Testis (tissue), 3 donors: ENCODE data around the gene MYO7B. TPM values are rescaled to one million over a fixed set of nuclear protein-coding genes. Genes with fewer than 3 reads are reported as not detected.

Experiments
- DNase-seq: peaks from one replicate; pipeline ENCODE4 v3.0.0-alpha.2; 2019
- H3K27ac ChIP-seq, 2 donors: fragments of 200-600 bp; sonication (generic); one replicate each; pipeline ENCODE4 v1.5.1; 2019
- H3K27me3 ChIP-seq: fragments of 200-600 bp; sonication (generic); one replicate; pipeline ENCODE4 v1.5.1; 2019
- H3K36me3 ChIP-seq: fragments of 200-600 bp; sonication (generic); one replicate; pipeline ENCODE4 v1.5.1; 2017; ENCODE audit warnings: low read depth; ENCODE audit errors: missing control alignments
- H3K4me1 ChIP-seq: fragments of 200-600 bp; sonication (generic); one replicate; pipeline ENCODE4 v1.5.1; 2019
- H3K4me3 ChIP-seq, 2 donors: fragments of 200-600 bp; sonication (generic); one replicate each; pipeline ENCODE4 v1.5.1; 2017 to 2019
- H3K9me3 ChIP-seq: fragments of 200-600 bp; sonication (generic); one replicate; pipeline ENCODE4 v1.5.1; 2017
- POLR2A ChIP-seq: fragments of 450-650 bp; IDR thresholded peaks from one replicate; pipeline ENCODE4 v1.6.1; 2017; ENCODE audit warnings: antibody characterized with exemption, mild to moderate bottlenecking, moderate library complexity
- WGBS, 2 donors: methylation state at CpG; one replicate each; pipeline ENCODE4 v1.1.5; 2018; 5-methylcytosine and 5-hydroxymethylcytosine counted together
- intact Hi-C: fragments of 100-400 bp; cut with DNase I; formaldehyde crosslinking; loops from one replicate; pipeline ENCODE4 v1.15.1; 2023; ENCODE audit warnings: low total_unique reads
- polyA plus RNA-seq: library from polyadenylated mRNA; stranded (reverse); fragments of 350-450 nt; fragmentation: Illumina TruSeq; extraction: RNeasy Lipid Tissue Mini Kit (QIAGEN cat#74804); gene quantifications from one replicate; pipeline ENCODE4 v1.2.3, GENCODE V29; 2014; ENCODE audit warnings: low read depth, low replicate concordance; ENCODE audit not compliant: insufficient read depth
- total RNA-seq, 2 donors: library from RNA; depleted of rRNA; stranded (reverse); fragments of >200 nt; gene quantifications; one replicate each; pipeline ENCODE4 v1.2.3, GENCODE V29; 2016
- TF ChIP-seq, protein P1 (sequence below), 3 experiments: fragments of 450-650 bp in 2 of 3; fragments of 200-600 bp in 1 of 3; sonication (generic) in 1 of 3; IDR thresholded peaks; one replicate each; pipeline ENCODE4 v1.5.1; 2016 to 2019; ENCODE audit warnings: antibody characterized with exemption in 3 of 3, mild to moderate bottlenecking in 2 of 3, moderate library complexity in 1 of 3

Gene MYO7B
- total and polyA plus RNA-seq, 3 donors from 2014 or later, result 3.6 to 5.6 (median 4.2) TPM

DNA sequence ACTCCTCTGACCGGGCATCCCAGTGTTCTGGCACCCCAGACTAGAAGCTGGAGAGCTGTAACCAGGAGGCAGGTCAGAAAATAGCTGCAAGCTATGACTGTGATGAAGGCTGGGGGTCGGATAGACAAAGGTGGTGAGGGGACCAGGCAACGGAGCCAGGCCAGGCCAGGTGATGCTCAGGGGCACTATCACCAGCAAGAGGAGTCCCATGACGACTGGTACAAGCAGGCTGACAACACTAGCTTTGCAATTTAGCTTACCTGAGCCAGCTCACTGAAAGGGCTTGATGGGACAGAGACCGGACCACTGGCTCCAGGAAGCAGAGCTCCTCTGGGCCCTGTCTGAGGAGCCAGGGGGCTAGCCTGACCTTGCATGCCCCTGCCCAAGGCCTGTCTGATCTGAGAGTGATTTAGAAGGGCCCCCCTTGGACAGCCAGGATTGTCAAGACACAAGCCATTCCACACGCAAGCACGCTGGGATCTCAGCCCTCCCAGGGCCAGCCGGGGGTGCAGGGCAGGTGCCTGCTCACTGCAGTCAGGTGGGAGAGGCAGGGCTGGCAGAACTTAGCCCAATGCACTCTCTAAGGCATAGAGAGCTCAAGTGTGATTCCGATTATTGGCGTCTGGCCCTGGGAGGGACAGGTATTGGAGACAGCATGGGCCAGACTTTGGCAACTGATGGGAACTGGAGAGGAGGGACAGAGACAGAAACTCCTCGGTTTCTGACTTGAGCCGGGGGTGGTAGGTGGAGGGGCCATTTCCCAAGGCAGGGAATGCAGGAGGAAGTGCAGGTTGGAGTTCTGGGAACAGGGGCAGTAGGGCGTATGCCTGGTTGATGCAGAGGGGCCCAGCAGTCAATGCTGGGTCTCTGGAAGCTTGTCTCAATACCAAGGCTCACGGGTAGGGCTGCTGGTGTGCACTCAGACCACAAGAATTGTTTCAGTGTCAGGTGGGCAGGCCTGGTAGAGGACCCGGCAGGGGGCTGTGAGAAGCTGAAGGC, 47.7 kb downstream of the MYO7B start:
- no peak overlapping the region for H3K27ac ChIP-seq
- no peaks in the 10 kb centered on the region for H3K9me3 ChIP-seq
- no peak for TF ChIP-seq POLR2A
- TF ChIP-seq, protein P1, sequence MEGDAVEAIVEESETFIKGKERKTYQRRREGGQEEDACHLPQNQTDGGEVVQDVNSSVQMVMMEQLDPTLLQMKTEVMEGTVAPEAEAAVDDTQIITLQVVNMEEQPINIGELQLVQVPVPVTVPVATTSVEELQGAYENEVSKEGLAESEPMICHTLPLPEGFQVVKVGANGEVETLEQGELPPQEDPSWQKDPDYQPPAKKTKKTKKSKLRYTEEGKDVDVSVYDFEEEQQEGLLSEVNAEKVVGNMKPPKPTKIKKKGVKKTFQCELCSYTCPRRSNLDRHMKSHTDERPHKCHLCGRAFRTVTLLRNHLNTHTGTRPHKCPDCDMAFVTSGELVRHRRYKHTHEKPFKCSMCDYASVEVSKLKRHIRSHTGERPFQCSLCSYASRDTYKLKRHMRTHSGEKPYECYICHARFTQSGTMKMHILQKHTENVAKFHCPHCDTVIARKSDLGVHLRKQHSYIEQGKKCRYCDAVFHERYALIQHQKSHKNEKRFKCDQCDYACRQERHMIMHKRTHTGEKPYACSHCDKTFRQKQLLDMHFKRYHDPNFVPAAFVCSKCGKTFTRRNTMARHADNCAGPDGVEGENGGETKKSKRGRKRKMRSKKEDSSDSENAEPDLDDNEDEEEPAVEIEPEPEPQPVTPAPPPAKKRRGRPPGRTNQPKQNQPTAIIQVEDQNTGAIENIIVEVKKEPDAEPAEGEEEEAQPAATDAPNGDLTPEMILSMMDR (IDR thresholded peaks at IDR 0.05), result no peak
- no peaks in the 10 kb centered on the region for H3K27me3 ChIP-seq
- no peak overlapping the region for H3K4me3 ChIP-seq
- intact Hi-C loops, result no loop called here
- DNase-seq, result no peak
- H3K4me1 ChIP-seq, result no peaks in the 10 kb centered on the region
- 84 to 87% methylated on average over 15 of the region's 15 CpGs for WGBS, 2 donors
- no peaks in the 10 kb centered on the region for H3K36me3 ChIP-seq

DNA sequence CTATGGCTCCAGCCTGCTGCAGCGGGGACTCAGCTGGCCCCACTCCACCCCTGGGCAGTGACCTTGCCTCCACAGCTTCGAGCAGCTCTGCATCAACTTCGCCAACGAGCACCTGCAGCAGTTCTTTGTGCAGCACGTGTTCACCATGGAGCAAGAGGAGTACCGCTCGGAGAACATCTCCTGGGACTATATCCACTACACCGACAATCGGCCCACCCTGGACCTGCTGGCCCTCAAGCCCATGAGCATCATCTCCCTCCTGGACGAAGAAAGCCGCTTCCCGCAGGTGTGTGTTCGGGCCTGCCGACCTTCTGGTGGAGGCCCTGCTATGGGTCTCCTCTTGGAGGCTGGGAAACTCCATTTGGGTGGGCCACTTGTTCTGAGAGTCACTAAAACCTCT, 48.6 kb downstream of the MYO7B start:
- H3K27me3 ChIP-seq, result no peaks in the 10 kb centered on the region
- no peak overlapping the region for H3K4me3 ChIP-seq
- no peaks in the 10 kb centered on the region for H3K36me3 ChIP-seq
- no peak for DNase-seq
- H3K9me3 ChIP-seq, result no peaks in the 10 kb centered on the region
- intact Hi-C loops, result no loop called here
- TF ChIP-seq POLR2A, result no peak
- TF ChIP-seq, protein P1 (IDR thresholded peaks at IDR 0.05), result no peak
- H3K4me1 ChIP-seq, result no peaks in the 10 kb centered on the region
- WGBS, 2 donors, result 91 to 96% methylated on average over 10 to 14 of the region's 14 CpGs
- H3K27ac ChIP-seq, result no peak overlapping the region

DNA sequence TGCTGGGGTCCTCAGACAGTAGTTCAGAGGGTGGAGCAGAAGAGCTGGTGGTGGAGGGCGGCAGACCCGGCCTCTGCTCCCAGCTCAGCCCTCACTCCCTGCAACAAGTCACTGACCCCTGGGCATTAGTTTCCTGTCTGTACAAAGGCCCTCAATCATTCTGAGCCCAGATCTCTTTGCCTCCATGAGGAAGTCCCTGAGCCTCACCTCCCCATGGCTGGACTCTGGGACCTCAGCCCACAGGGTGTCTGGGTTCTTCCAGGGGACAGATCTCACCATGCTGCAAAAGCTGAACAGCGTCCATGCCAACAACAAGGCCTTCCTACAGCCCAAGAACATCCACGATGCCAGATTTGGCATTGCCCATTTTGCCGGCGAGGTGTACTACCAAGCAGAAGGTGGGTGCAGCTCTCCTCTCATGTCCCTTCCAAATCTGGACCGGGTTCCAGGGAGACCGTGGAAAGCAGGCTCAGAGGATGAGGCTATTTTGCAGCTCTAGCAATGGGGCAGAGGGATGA, 49.1 kb downstream of the MYO7B start:
- no peaks in the 10 kb centered on the region for H3K9me3 ChIP-seq
- no peak for DNase-seq
- H3K27me3 ChIP-seq, result no peaks in the 10 kb centered on the region
- H3K36me3 ChIP-seq, result no peaks in the 10 kb centered on the region
- WGBS, 2 donors, result 79 to 82% methylated on average over 6 to 8 of the region's 8 CpGs
- H3K27ac ChIP-seq, result no peak overlapping the region
- TF ChIP-seq, protein P1 (IDR thresholded peaks at IDR 0.05), result no peak
- no peak overlapping the region for H3K4me3 ChIP-seq
- intact Hi-C loops, result no loop called here
- H3K4me1 ChIP-seq, result no peaks in the 10 kb centered on the region

DNA sequence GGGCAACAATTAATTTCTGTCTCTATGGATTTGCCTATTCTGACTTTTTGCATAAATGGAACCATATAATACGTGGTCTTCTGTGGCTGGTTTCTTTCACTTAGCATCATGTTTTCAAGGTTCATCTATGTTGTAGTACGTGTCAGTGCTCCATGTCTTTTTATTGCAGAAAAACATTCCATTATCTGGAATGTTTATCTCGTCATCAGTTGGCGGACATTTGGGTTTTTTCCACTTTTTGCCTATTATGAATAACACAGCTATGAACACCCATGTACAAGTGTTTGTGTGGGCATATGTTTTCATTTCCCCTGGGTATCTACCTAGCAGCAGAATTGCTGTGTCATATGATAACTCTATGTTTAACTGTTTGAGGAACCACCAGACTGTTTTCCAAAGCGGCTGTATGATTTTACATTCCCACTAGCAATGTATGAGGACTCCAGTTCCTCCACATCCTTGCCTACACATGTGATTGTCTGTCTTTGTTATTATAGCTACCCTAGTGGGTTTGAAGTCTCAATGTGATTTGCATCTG, 49.9 kb downstream of the MYO7B start:
- Histone ChIP-seq H3K9me3 (no peaks in the 10 kb centered on the region), H3K27ac (no peak overlapping the region), H3K4me1 (no peaks in the 10 kb centered on the region), H3K27me3 (no peaks in the 10 kb centered on the region), H3K4me3 (no peak overlapping the region), H3K36me3 (no peaks in the 10 kb centered on the region)
- TF ChIP-seq POLR2A, result no peak
- TF ChIP-seq, protein P1 (IDR thresholded peaks at IDR 0.05), result no peak
- 90 to 94% methylated on average over 5 of the region's 5 CpGs for WGBS, 2 donors
- intact Hi-C loops, result no loop called here
- DNase-seq, result no peak
